NCI-H82 treated with DMSO at 0.1 percent for 48 hours (cell line): Measurements from ENCODE around the gene TOR2A.
A peak's percentile ranks its signal among the peaks of the same experiment; 100 is the strongest.
"Not testable (repeated sequence)": the region's sequence is repeated elsewhere in the genome, so short reads cannot be mapped to it uniquely, and the experiment has no call there.

ENCODE experiments used
- DNase-seq: peaks from one replicate; lab custom pipeline; 2025; ENCODE audit not compliant: unreplicated experiment; lab: John Stamatoyannopoulos, UW

The TOR2A gene

DNA sequence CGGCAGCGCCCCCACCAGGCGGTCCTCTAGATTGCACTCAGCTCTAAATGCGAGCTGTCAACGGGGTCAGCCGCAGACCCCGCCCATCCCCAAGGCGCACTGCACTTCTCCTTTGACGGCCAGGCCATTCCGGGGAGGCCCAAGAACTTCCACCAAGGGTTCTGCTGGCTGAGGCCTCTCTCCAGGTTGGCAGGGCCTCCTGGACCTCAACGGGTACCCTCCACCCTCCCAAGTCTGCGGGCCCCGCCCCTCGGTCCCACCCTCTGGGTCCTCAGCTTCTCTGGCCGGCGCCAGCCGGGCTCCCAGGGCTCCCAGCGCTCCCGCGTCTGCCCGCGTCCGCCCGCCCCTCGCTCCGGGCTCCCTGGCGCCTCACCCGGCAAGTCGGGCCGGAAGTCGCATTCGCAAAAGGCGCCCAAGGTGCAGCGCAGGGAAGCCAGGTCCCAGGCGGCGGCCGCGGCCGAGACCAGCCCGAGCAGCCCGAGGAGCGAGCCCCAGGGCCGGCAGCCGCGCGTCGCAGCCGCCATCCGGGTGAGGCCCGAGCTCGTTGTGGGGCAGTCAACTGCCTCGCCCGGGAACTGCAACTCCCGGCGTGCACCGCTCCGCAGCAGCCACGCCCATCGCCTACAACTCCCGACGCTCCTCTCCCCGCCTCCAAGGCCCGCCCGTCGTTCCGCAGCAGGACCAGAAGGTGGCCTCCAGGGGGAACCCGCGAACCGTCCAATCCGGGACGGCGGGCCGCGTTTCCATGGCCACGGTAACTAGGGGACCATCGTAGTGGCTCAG, at the start of gene TOR2A:
TSS of gene TOR2A (minus strand) at position 548 of the 783 bp plus-strand sequence. CDS start at position 524, 24 bp downstream.
- DNase-seq: peak; percentile 84

- no peak for DNase-seq
These were observed 48.3 kb upstream of the TOR2A start for GRCh38 chr9:127783111-127784008.

- DNase-seq: no peak
These were observed 46.7 kb upstream of the TOR2A start for GRCh38 chr9:127781806-127782205.

DNA sequence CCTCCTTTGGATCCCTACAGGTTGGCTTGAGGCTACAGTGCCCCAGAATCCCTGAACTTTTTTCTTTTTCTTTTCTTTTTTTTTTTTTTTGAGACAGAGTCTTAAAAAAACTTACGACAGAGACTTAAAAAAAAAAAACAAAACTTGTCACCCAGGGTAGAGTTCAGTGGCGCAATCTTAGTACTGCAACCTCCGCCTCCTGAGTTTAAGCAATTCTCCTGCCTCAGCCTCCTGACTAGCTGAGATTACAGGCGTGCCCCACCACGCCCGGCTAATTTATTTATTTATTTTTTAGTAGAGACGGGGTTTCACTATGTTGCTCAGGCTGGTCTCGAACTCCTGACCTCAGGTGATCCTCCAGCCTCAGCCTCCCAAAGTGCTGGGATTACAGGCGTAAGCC, 45.8 kb upstream of the TOR2A start:
- not testable (repeated sequence) for DNase-seq

DNA sequence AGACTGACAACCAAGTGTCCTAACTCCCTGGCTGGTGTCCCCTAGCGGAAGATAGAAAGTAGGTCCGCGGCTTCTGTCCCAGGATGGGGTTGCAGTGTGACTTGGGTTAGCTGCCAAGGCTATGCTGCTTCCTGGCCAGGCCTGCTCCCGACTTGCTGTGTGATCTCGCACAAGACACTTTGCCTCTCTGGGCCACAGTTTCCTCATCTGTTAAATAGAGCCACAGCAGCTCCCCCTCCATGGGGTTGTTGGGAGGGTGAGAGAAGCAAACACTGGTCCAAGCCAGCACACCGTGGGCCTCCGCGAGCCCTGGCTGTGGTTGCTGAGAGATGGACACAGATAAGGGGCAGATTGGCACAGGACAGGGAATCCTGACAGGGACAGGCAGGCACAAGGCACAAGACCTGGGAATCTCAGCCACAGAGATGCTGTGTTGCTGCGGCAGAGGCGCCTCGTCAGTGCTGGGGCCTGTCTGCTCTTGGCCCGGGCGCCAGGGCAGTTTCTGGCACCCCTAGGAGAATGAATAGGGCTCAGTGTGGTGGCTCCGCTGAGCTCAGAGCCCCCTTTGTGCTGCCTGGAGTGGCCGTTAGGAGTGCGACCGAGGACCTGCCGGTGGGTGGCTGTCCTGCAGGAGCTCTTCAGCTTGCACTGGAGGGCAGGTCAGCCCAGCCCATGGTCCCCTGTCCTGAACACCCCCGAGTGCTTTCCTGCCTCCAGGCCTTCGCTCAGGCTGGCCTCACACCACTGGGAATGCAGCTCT, 45.2 kb upstream of the TOR2A start:
- no peak for DNase-seq

GRCh38 chr9:127779136-127779981, 44.3 kb upstream of the TOR2A start:
- no peak for DNase-seq

DNA sequence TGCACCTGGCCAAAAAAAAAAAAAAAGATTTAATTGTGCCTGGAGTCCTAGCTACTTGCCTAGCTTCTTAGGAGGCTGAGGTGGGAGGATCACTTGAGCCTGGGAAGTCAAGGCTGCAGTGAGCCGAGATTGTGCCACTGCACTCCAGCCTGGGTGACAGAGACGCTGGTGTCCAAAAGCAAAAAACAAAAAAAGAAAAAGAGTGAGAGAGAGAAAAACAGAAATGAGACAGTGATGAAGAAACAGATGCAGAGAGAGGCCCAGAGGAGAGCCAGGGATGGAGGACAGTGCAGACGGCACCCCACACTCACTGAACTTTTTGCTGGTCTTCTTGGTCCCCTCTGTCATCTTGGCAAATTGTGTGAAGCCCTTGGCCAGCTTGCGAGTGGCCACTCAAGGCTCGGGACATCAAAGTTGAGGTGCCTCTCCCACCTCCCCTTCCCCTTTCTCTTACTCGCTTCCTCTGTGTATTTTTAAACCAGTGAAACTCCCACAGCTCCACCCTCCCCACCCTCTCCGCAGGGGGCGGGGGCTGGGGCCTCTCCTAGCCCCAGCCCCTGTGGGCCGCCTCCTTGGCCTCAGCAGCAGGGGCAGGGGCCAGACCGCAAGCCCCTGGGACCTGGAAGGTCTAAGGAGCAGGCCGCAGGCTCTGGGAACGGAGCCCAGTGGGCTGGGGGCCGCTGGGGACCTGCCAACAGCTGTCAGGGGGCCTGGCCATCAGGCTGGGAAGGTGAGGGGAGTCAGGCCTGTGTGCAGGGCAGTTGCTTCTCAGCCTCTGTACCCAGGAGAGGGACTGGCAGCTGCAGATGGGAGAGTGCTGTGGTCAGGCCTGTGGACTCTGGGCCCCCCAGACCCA, 43.4 kb upstream of the TOR2A start, which contains the start of gene SH2D3C:
TSS of gene SH2D3C (minus strand) at position 387 of the 856 bp plus-strand sequence. CDS start at position 348, 39 bp downstream.
- DNase-seq: no peak

- no peak for DNase-seq
These were observed 42.4 kb upstream of the TOR2A start for GRCh38 chr9:127777368-127777980.

GRCh38 chr9:127776924-127777289, 41.8 kb upstream of the TOR2A start:
- no peak for DNase-seq

GRCh38 chr9:127776195-127776923, 41.3 kb upstream of the TOR2A start:
- no peak for DNase-seq

DNA sequence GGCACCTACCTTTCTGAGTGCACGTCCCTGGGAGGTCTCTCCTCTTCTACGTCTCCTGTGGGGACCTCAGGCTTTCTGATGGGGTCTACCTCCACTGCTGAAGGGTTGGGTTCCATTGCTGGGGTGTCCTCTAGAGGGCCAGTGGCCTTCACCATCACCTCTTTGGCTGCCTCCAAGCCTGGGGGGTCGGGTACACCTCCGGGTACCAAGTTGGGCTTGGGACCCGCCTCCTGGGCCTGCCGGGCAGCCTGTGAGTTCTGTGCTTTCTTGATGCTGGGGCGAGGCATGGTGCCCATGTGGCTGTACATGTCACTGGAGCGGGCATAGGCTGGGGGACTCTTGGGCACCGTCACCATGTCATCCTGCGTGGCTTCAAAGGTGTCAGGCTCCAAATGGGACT, 38.9 kb upstream of the TOR2A start:
- DNase-seq: no peak

- no peak for DNase-seq
These were observed 38.2 kb upstream of the TOR2A start for GRCh38 chr9:127773272-127773671.

DNA sequence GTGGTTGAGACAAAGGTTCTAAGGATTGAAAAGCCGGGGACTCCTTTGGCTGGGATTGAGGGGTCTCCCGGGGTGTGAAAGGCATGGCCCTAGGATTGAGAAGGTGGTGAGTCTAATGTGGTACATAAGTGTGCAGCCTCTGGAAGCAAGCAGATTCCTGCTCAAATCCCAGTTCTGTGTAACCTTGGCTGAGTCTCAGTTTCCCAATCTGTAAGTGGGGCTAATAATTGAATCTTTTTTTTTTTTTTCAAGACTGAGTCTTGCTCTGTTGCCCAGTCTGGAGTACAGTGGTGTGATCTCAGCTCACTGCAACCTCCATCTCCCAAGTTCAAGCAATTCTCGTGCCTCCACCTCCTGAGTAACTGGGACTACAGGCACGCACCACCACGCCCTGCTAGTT, 37.5 kb upstream of the TOR2A start:
- no peak for DNase-seq

GRCh38 chr9:127771570-127772189, 36.6 kb upstream of the TOR2A start:
- no peak for DNase-seq

DNA sequence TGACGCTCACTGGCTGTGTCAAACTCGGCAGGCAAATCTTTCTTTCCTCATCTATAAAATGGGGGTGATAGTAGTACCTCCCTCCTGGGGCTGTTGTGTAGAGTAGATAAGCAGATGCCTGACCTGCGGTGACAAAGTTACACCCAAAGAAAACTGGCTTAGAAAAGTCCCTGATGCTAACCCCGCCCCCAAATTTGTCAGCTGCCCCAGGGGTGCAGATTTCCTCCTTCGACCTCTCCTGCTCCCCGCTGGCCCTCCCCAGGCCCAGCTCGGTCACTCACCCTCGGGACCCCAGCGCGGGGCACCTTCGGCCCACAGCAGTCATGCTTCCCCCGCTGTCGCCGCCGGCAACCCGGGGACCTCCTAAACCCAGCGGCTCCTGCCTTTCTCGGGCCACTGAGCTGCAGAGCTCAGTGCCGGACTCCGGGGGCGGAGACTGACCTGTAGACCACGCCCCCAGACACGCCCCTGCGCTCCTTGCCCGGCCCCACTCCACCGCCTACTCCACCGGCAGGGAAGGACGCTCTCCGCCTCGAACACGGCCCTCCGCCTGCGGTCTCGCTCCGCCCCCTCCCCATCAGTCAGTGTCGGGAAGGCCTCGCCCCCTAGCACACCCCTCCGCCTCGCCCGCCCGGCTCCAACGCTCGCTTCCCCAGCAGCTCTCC, 35.9 kb upstream of the TOR2A start:
- peak; percentile 95 for DNase-seq

- no peak for DNase-seq
These were observed 35.5 kb upstream of the TOR2A start for GRCh38 chr9:127770583-127770904.

DNA sequence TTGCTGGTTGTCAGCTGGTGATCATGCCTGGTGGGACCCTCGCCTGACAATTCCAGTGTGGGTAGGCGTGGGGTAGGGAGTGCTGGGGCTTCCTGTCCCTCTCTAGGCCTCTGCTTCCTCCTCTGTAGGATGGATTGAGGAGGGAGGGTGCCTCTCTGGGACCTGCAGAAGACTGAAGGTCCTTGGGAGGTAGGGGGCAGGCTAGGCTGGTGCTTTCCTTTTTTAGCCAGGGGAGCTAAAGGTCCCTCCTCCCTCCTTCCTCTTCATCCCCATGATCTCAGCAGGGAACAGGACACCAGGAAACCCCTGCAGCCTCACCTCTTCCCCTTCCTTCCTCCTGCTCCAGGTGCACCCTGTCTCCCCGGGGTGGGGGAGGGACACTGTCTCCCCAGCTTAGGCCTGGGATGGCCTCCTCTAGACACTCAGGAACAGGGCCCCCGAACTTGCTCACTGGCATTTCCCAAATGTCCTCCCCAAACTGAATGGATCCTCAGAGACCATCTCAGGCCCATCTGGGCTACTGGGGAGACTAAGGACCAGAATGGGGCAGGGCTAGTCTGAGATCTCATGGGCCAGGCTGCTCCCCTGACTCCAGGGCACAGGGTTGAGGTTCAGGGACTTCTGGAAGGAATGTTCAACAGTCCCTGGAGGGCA, 35.0 kb upstream of the TOR2A start:
- no peak for DNase-seq
